GM12878 (cell line): ENCODE measurements around the gene HPRT1. TPM values are rescaled to one million over a fixed set of nuclear protein-coding genes. Genes with fewer than 3 reads are reported as not detected.

Experiments used
- ATAC-seq: fragments of 200-7000 bp; cut with Tn5 transposase; 3 replicates; pipeline ENCODE4 v1.9.1; 2020; ENCODE audit warnings: mild to moderate bottlenecking, moderate library complexity
- BruUV-seq: library from RNA; stranded (reverse); fragments of 400-500 nt; replicated peaks from 2 replicates; lab custom pipeline; 2021; lab: Mats Ljungman, UMichigan
- CTCF ChIA-PET: fragments of 300-600 bp; sonication (Branson Sonifier 250); formaldehyde crosslinking; extraction: SDS; loops from one replicate; lab custom pipeline; 2021; ENCODE audit warnings: inconsistent platforms; lab: Yijun Ruan, JAX
- POLR2A ChIA-PET: fragments of 350-600 bp; formaldehyde crosslinking; extraction: SDS; loops from one replicate; lab custom pipeline; 2021; ENCODE audit warnings: inconsistent platforms; lab: Charles Lee
- RAD21 ChIA-PET: fragments of 300-600 bp; sonication (Branson Sonifier 250); formaldehyde crosslinking; loops from one replicate; lab custom pipeline; 2023; ENCODE audit warnings: antibody characterized with exemption; ENCODE audit not compliant: unreplicated experiment; lab: Charles Lee
- SMC1A ChIA-PET: fragments of 300-600 bp; sonication (Branson Sonifier 250); formaldehyde crosslinking; loops from one replicate; lab custom pipeline; 2023; ENCODE audit not compliant: unreplicated experiment, uncharacterized antibody; lab: Charles Lee
- DNase-seq: peaks from one replicate; pipeline ENCODE4 v3.0.0-alpha.2; 2011; ENCODE audit warnings: low read depth, low spot score
- FAIRE-seq: peaks from 3 replicates; lab custom pipeline; 2011; peaks lifted over from hg19 to GRCh38; lab: Jason Lieb, UNC
- H2AFZ ChIP-seq: 2 replicates; pipeline ENCODE4 v1.6.0; 2011; ENCODE audit warnings: low read depth, low read length, control low read depth; ENCODE audit not compliant: control insufficient read depth
- H3K27ac ChIP-seq: 2 replicates; pipeline ENCODE4 v1.5.1; 2011; ENCODE audit warnings: control low read depth; ENCODE audit not compliant: control insufficient read depth, insufficient read depth
- H3K27me3 ChIP-seq, 2 experiments: replicated peaks in 1 of 2; 2 replicates each; pipeline versions ENCODE4 v1.6.0 to v1.6.1; 2011; ENCODE audit warnings: low read length in 1 of 2; ENCODE audit not compliant: control insufficient read depth in 2 of 2, insufficient read depth in 2 of 2
- H3K36me3 ChIP-seq, 2 experiments: 2 replicates each; pipeline ENCODE4 v1.5.1; 2011; ENCODE audit warnings: low read length in 1 of 2; ENCODE audit not compliant: control insufficient read depth in 2 of 2, insufficient read depth in 2 of 2
- H3K4me1 ChIP-seq: 2 replicates; pipeline ENCODE4 v1.6.1; 2011; ENCODE audit warnings: mild to moderate bottlenecking, low read length, moderate library complexity, mixed read lengths; ENCODE audit not compliant: control insufficient read depth, insufficient read depth
- H3K4me2 ChIP-seq: 2 replicates; pipeline ENCODE4 v1.6.0; 2011; ENCODE audit warnings: control low read depth; ENCODE audit not compliant: control insufficient read depth, insufficient read depth
- H3K4me3 ChIP-seq: fragments of 200-600 bp; sonication (generic); 2 replicates; pipeline ENCODE4 v1.5.1; 2016
- H3K79me2 ChIP-seq: 2 replicates; pipeline ENCODE4 v1.6.0; 2011; ENCODE audit warnings: low read length; ENCODE audit not compliant: control insufficient read depth, insufficient read depth
- H3K9ac ChIP-seq: 2 replicates; pipeline ENCODE4 v1.8.0; 2011; ENCODE audit warnings: low read length, control low read depth, mixed read lengths; ENCODE audit not compliant: control insufficient read depth, insufficient read depth
- H3K9me3 ChIP-seq: replicated peaks from 3 replicates; pipeline ENCODE4 v1.5.1; 2011; ENCODE audit warnings: mild to moderate bottlenecking, low read length; ENCODE audit not compliant: control insufficient read depth, insufficient read depth
- H4K20me1 ChIP-seq: 2 replicates; pipeline ENCODE4 v1.6.0; 2011; ENCODE audit not compliant: control insufficient read depth, insufficient read depth
- MXI1 ChIP-seq: fragments of 150-350 bp; IDR thresholded peaks from 2 replicates; pipeline ENCODE4 v1.6.1; 2011; ENCODE audit warnings: low read depth, mild to moderate bottlenecking, inconsistent platforms, low read length, improper control_type of control experiment
- NR2C1 ChIP-seq: fragments of 450-650 bp; IDR thresholded peaks from 2 replicates; pipeline ENCODE4 v1.6.1; 2017; ENCODE audit warnings: antibody characterized with exemption, mild to moderate bottlenecking, moderate library complexity
- TAF1 ChIP-seq: IDR thresholded peaks from 2 replicates; pipeline ENCODE4 v1.6.1; 2011; ENCODE audit warnings: mild to moderate bottlenecking, low read depth, low read length, borderline replicate concordance
- TARDBP ChIP-seq: IDR thresholded peaks from 2 replicates; pipeline ENCODE4 v1.6.1; 2016; ENCODE audit warnings: borderline replicate concordance
- TCF12 ChIP-seq: IDR thresholded peaks from 2 replicates; pipeline ENCODE4 v1.6.1; 2011; ENCODE audit warnings: low read depth, mild to moderate bottlenecking, low read length
- YBX1 ChIP-seq: fragments of 450-650 bp; IDR thresholded peaks from 2 replicates; pipeline ENCODE4 v1.6.1; 2016; ENCODE audit warnings: antibody characterized with exemption
- WGBS: methylation state at CpG from one replicate; pipeline ENCODE4 v1.1.6; 2016; ENCODE audit warnings: low lambda C conversion rate; ENCODE audit not compliant: insufficient replicate concordance, insufficient coverage; ENCODE audit errors: missing lambda C conversion rate; 5-methylcytosine and 5-hydroxymethylcytosine counted together
- in situ Hi-C: fragments of 300-500 bp; cut with MboI; formaldehyde crosslinking; loops from 9 replicates; pipeline ENCODE4 v1.14.3; 2018; ENCODE audit warnings: mixed read lengths
- intact Hi-C: fragments of 100-400 bp; cut with micrococcal nuclease; formaldehyde crosslinking; loops from one replicate; pipeline ENCODE4 v1.14.2; 2022; ENCODE audit not compliant: unreplicated experiment
- polyA plus RNA-seq, 11 experiments: library from polyadenylated mRNA; depleted of rRNA in 4 of 11; unstranded in 6 of 11; stranded (reverse) in 5 of 11; fragments of >200 nt; fragmentation: Nextera tagmentation in 4 of 11; fragmentation: Illumina TruSeq in 1 of 11; extraction: Ambion mirVana in 4 of 11; extraction: Trizol in 1 of 11; gene quantifications; 1 replicate in 1 of 11; 2 replicates in 10 of 11; pipeline versions ENCODE4 v1.2.1 to v1.2.3, GENCODE V29; 2011 to 2016; ENCODE audit warnings: inconsistent platforms in 2 of 11, missing spikeins in 2 of 11, low read depth in 1 of 11
- total RNA-seq, 4 experiments: library from RNA; depleted of rRNA in 3 of 4; stranded (reverse); fragments of >200 nt in 3 of 4; fragmentation: Illumina TruSeq in 1 of 4; extraction: Trizol in 1 of 4; gene quantifications; 2 replicates each; pipeline versions ENCODE4 v1.2.1 to v1.2.3, GENCODE V29; 2013 to 2021
- TF ChIP-seq, protein P1 (sequence below): fragments of 450-650 bp; IDR thresholded peaks from 2 replicates; pipeline ENCODE4 v1.6.1; 2018; ENCODE audit warnings: mild to moderate bottlenecking, low read depth, moderate library complexity; ENCODE audit not compliant: partially characterized antibody
- TF ChIP-seq, protein P2 (sequence below): fragments of 450-650 bp; IDR thresholded peaks from 2 replicates; pipeline ENCODE4 v1.6.1; 2016; ENCODE audit warnings: mild to moderate bottlenecking

Gene HPRT1
- total and polyA plus RNA-seq, 10 of the 15 experiments (the other 5 are each of a cell fraction or from before 2014, with no cell fraction given) = 19.3 to 161 (median 92.7) TPM

DNA sequence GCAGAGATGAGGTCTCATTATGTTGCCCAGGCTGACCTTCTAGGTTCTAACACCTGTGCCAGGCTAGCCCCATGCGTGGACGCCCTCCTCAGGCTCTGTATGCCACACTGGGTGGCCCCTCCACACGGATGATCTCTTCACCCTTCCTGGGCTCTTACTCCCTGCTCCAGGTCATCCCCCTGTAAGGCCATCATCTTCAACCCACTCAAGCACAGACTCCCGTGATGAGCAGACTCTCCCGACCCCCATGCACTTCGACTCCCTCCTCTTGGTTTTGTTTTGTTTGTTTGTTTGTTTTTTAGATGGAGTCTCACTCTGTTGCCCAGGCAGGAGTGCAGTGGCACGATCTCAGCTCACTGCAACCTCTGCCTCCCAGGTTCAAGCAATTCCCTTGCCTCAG, 70.9 kb downstream of the HPRT1 start:
- intact Hi-C loops = no loop called here
- H3K9me3 ChIP-seq = no peaks in the 10 kb centered on the region
- FAIRE-seq (no peak), DNase-seq (no peak), ATAC-seq (no peak)
- H3K36me3 ChIP-seq = no peaks in the 10 kb centered on the region
- ChIA-PET SMC1A (no interaction called here), CTCF (interaction anchor here (0.6 kb wide), 1 partner anchor 326 kb away, joined by 3 read pairs; no protein-coding TSS in a partner anchor), RAD21 (no interaction called here), POLR2A (no interaction called here)
- BruUV-seq = no TSS peak
- H3K4me1 ChIP-seq = no peaks in the 10 kb centered on the region
- no peak overlapping the region for H3K4me3 ChIP-seq
- H4K20me1 ChIP-seq = no peaks in the 10 kb centered on the region
- no peaks in the 10 kb centered on the region for H3K27me3 ChIP-seq
- no peak overlapping the region for H2AFZ ChIP-seq
- no peak overlapping the region for H3K4me2 ChIP-seq
- TF ChIP-seq, protein P1, sequence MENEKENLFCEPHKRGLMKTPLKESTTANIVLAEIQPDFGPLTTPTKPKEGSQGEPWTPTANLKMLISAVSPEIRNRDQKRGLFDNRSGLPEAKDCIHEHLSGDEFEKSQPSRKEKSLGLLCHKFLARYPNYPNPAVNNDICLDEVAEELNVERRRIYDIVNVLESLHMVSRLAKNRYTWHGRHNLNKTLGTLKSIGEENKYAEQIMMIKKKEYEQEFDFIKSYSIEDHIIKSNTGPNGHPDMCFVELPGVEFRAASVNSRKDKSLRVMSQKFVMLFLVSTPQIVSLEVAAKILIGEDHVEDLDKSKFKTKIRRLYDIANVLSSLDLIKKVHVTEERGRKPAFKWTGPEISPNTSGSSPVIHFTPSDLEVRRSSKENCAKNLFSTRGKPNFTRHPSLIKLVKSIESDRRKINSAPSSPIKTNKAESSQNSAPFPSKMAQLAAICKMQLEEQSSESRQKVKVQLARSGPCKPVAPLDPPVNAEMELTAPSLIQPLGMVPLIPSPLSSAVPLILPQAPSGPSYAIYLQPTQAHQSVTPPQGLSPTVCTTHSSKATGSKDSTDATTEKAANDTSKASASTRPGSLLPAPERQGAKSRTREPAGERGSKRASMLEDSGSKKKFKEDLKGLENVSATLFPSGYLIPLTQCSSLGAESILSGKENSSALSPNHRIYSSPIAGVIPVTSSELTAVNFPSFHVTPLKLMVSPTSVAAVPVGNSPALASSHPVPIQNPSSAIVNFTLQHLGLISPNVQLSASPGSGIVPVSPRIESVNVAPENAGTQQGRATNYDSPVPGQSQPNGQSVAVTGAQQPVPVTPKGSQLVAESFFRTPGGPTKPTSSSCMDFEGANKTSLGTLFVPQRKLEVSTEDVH = no peak
- no peak overlapping the region for H3K9ac ChIP-seq
- H3K79me2 ChIP-seq = no peaks in the 10 kb centered on the region
- in situ Hi-C loops = no loop called here
- WGBS = 61% methylated on average over 7 of the region's 7 CpGs
- no peak overlapping the region for H3K27ac ChIP-seq

DNA sequence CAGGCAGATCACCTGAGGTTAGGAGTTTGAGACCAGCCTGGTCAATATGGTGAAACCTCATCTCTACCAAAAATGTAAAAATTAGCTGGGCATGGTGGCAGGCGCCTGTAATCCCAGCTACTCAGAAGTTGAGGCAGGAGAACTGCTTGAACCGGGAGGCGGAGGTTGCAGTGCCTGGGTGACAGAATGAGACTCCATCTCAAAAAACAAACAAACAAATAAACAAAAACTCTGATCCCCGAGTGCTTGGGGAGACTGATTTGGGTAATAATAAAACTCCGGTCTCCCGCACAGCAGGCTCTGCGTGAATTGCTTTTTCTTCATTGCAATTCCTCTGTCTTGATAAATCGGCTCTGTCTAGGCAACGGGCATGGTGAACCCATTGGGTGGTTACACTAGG, 73.4 kb downstream of the HPRT1 start:
- Histone ChIP-seq H3K4me1 (no peaks in the 10 kb centered on the region), H3K4me3 (no peak overlapping the region), H3K4me2 (no peak overlapping the region), H3K27ac (no peak overlapping the region), H3K36me3 (no peaks in the 10 kb centered on the region), H3K9ac (no peak overlapping the region)
- POLR2A ChIA-PET = no interaction called here
- in situ Hi-C loops = no loop called here
- SMC1A ChIA-PET = interaction anchor here (0.6 kb wide), 1 partner anchor 173 kb away, joined by 3 read pairs; no protein-coding TSS in a partner anchor
- FAIRE-seq (no peak), DNase-seq (no peak)
- no TSS peak for BruUV-seq
- RAD21 ChIA-PET = no interaction called here
- TF ChIP-seq, protein P2, sequence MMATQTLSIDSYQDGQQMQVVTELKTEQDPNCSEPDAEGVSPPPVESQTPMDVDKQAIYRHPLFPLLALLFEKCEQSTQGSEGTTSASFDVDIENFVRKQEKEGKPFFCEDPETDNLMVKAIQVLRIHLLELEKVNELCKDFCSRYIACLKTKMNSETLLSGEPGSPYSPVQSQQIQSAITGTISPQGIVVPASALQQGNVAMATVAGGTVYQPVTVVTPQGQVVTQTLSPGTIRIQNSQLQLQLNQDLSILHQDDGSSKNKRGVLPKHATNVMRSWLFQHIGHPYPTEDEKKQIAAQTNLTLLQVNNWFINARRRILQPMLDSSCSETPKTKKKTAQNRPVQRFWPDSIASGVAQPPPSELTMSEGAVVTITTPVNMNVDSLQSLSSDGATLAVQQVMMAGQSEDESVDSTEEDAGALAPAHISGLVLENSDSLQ = no peak
- no peak for TF ChIP-seq TAF1
- TF ChIP-seq YBX1 = no peak
- no peak for TF ChIP-seq MXI1
- TF ChIP-seq TCF12 = no peak
- TF ChIP-seq TARDBP = no peak
- TF ChIP-seq NR2C1 = no peak
- TF ChIP-seq, all 136 proteins: peak for 0
- Histone ChIP-seq H4K20me1 (no peaks in the 10 kb centered on the region), H2AFZ (no peak overlapping the region), H3K79me2 (no peaks in the 10 kb centered on the region), H3K9me3 (no peaks in the 10 kb centered on the region), H3K27me3 (no peaks in the 10 kb centered on the region)
- intact Hi-C loops = no loop called here
- ATAC-seq = no peak
- 63% methylated on average over 9 of the region's 9 CpGs for WGBS
- CTCF ChIA-PET = no interaction called here
